HG03135 (cell line): ENCODE measurements around the gene VWC2.

Source experiments
- ATAC-seq: cut with Tn5 transposase; IDR thresholded peaks from one replicate; pipeline ENCODE4 v1.9.1; 2021; ENCODE audit warnings: mild to moderate bottlenecking, moderate library complexity; ENCODE audit not compliant: unreplicated experiment

Gene VWC2

DNA sequence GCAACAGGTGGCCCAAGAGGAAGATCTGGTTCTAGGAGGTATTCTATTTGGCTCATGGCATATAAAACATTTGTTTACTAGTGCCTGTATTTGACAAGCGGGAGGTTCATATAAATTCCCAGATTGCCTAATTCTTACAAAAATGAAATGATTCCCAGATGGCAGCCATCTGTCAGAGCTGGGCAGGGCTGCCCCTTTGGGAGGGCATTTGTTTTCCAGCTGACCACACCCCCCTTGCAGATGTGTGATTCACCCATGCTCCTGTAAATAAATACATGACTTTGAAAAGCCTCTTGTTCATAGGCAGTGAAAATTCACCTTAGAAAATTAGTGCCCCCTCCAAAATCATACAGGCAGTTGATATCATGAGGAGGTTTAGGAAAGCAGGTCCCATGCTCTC, 8.6 kb downstream of the VWC2 start:
- no peak for ATAC-seq

DNA sequence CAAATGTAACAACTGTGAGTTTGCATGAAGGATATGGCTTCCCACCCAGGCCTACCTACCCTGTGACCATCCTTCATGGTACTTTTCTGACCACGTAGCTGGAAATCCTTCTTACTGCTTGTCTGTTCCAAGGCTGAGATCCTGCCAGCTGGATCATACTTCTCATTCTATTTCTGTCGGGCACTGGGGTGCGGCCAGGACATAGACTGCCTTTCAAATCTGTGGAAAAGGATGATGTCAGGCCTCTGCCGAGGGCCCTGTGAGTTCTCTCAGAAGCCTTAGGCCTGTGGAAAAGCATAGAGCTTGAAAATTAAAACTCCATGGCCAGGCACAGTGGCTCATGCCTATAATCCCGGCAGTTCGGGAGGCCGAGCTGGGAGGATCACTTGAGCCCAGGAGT, 10.0 kb downstream of the VWC2 start:
- no peak for ATAC-seq

DNA sequence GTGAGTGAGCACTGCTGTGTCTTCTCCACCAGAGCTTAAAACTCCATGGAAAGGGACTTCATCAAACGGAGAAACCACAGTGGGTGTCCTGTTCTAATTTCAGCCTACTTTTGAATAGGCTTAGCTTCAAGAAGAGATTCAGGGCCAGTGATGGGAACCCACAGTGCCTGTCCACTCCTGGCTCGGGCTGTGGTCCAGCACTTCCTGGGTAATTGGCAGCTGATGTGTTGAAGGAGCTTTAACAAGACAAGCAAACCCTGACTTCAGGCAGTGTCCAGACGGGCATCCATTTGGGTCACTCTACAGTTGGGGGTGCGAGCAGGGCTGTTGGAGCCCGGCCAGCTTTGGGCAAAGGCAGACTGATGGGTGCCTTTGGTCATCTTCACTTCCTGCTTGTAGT, 14.5 kb downstream of the VWC2 start:
- no peak for ATAC-seq

DNA sequence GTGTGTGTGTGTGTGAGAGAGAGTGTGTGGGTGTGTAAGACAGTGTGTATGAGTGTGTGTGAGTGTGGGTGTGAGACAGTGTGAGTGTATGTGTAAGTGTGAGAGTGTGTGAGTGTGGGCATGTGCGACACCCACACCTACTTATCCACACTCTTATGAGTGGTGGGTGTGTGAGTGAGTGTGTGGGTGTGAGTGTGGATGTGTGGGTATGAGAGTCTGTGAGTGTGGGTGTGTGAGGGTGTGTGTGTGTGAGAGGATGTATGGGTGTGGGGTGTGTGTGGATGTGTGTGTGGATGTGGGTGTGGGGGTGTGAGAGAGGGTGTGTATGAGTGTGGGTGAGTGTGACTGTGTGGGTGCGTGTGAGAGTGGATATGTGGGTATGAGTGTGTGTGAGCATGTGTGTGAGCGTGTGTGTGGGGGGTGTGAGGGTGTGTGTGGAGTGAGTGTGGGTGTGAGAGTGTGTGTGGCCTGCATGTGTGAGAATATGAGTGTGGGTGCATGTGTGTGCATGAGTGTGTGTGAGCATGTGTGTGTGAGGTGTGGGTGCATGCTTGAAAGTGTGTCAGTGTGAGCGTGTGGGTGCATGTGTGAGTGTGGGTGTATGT, 15.1 kb downstream of the VWC2 start:
- ATAC-seq: no peak

DNA sequence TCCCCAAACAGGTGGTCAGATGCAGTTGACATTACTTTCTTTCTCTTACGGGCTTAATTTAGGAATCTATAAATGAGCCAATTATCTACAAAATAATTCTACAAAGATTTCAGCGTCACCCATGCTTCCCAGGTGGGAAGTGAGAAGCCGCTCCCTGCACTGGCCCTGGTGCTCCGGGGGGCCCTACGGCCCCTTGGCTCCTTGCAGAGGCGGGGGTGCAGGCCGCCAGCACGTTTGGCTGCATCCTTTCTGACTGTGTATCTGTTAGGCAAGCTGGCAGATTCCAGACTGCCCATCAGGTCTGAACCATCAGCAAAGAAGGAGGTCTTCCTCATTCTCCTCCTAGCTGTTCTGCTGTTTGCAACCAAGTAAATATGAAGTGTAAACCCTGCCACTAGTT, 16.3 kb downstream of the VWC2 start:
- no peak for ATAC-seq

DNA sequence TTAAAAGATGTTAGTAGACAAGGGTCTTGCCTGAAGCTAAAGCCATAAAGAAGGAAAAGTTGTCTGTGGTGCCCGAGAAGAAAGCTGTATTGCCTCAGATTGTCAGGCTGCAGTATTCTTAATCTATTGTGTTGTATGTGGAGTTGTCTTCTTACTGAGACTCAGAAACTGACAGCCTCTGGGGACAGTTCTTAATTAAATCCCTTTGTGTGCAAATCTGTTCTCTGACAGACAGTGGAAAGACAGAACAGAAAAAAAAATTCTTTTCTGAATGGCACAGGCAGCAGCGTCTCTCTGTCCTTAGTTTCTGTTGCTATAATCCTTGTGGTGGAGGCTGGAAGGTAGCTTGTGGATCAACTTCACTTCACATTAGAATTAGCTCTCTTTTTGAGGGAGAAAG, 16.8 kb downstream of the VWC2 start:
- ATAC-seq: no peak

DNA sequence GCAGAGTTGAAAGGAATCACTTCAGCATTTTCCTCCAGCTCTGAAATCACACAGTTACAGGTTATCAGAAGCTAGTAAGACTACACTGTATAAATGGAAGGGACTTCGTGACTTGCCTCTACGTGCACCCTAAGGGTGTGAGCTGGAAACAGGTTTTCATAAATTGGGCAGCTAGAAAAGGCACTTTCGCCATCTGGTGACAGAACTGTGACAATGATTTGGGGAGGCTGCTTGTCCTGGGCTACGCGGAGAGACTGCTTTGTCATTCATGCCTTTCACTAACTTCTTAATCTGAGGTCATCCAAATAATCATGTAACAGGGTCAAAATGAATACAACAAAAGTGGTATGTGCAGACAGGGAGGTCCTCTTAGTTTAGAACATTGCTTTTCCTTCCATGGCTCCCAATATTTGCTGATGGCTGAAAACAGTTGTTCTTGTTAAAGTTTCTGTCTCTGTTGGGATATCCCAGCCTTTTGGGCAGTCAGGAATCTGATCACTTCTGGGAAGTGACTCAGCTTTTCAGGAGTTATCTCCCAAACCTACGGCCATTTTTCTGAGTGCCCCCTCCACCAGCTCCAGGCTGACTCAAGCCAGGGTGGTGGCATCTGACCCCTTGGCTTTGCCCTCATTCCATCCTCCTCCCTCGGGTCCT, 17.8 kb downstream of the VWC2 start:
- ATAC-seq: peak; percentile 63

DNA sequence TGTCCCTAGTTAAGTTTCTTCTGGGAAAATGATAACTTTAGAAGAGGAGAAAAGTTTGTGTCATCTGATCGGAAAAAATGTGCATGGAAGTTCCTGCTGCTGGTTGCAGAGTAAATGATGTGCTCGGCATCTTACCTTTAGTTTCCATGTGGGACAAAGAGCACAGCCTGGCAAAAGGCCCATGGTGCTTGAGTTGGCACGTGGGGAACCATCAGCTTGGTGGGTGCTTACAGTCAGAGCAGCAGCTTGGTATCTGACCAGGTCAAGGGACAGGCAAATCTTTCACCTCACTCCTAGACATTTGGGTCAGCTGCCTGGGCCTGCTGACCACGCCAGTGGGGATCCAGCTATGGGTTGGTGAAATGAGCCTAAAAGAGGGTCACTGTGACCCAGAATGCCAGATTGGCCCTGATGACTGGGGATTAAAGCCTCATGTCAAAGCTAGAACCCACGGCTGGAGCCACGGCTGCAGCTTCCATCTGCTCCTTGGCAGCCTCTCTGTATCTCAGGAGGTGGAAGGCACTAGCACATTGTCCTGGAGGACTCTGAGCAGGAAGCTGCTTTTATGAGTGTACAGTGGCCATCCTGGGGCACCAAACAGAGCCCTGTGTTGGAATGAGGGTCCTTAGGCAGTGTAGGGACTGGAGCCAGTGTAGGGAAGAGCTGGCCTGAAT, 24.7 kb downstream of the VWC2 start:
- no peak for ATAC-seq

DNA sequence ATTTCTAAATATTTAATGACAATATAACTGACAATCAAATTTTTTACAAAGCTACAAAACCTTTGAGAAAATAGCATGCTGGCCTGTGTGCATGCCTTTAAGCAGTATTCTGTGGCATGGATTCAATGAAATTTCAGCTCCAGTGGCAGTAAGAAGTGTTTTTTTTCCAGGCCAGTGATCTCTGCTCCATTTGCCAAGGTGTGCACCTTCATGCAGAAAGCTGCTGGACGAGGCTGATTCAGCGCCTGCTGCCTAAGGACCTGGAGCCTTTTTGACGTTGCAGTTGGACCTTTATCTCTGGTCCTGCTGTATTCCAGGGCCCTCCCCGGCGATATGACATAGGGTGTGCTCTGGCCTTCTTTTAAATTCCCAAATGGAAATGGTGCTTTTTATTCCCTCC, 26.6 kb downstream of the VWC2 start:
- ATAC-seq: no peak

DNA sequence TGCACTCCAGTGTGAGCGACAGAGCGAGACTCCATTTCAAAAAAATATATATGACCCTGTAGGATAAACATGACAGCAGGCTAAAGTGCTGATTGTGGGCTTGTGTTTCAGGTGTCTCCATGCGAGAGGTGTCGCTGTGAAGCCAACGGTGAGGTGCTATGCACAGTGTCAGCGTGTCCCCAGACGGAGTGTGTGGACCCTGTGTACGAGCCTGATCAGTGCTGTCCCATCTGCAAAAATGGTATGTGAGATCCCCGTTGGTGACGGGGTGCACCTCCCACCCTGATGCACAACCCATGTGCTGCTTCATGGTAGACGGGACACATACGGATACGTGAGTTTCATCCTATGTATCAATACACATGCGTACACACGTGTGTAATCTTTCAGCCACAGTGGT, 29.2 kb downstream of the VWC2 start:
- no peak for ATAC-seq

DNA sequence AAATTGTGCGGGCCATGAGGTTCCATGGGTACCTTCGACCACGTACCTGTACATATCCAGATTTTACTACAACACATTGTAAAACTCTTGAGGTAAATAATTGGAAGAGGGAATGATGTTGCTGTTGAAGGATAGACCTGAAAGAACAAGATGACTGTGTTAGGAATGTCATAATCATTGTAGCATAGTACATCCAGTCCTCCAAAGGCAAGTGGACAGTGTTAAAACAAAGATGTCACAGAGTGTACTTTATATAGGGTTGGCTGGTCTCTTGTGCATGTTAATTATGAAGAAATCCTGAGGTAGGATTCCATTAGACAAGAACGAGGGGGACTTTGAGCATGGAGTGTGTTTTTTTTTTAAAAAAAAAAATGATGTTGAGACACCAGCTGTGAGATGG, 30.4 kb downstream of the VWC2 start:
- no peak for ATAC-seq

DNA sequence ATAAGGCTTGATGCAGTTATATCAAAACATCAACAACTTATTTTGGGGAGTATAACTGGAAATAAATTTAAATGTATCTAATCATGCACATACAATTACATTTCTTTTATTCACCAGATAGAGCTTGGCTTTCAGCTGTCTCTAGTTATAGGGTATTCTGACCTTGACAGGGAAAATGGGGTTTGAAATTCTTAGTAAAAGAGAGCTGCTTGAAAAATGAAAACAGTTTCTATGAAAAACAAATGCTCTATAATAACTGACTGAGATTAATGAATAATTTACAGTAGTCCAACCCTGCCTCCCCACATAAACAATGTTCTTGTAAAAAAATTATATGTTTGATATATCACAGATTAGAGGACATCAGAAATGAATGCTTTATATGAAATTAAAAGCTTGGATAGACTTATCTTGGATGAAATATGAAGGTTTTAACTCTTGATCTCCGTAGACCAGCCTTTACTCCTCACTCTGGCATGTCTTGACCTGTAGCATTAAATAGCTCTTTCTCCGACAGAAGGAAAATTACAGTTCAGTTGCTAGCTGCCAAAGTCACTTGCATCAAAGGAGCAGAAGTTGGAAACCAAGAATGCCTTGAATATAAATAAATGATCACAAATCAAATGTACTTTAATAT, 32.1 kb downstream of the VWC2 start:
- ATAC-seq: no peak

DNA sequence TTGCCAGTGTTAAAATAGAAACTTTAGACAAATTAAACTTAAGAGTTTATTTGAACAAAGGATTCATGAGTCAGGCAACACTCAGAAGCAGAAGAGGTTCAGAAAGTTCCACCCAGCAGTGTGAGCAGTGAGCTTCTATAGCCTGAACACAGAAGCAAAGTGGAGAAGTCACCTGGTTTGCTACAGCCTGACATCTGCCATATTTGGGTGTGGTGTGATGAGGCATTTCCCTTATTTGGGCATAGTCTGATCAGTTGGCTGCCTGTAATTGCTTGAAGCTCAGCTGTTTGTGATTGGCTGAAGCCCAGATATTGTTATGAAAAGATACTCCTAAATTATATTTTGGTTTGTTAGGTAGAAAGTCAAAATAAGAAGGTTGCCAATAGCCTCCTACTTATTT, 39.1 kb downstream of the VWC2 start:
- no peak for ATAC-seq

DNA sequence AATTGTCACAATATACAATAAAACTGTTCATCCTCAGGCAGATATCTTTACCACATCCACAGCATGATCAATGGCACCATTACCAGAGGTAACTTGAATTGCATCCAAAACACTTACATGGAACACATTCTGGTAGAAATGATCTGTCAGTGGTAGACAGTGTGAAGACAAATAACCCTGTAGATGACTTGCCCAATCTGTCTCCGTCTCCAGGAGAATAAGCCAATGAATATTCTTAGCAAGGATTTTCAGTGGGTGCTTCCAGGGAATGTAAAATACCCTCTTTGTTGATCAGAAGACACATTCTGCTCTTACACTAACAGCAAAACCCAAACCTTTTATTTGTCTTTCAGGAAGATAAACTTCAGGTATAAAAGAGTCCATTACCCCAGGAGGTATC, 43.8 kb downstream of the VWC2 start:
- no peak for ATAC-seq

DNA sequence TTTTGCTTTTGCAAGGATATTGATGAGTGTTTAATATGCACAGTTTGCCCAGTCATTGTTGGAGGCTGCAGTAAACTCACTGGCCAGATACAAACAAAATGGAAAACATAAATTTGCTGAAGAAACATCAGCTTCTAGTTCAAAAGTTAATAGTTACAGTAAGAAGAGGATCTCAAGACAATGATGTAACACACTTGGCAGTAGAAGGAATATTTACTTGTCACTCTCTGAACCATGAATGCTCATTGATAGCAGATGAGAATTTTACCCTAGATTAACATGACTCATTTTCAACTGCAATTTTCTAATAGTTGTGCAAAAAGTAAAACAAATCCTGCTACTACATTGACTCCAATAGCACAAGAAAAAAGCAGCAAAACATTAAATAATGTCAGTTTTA, 47.7 kb downstream of the VWC2 start:
- ATAC-seq: no peak

DNA sequence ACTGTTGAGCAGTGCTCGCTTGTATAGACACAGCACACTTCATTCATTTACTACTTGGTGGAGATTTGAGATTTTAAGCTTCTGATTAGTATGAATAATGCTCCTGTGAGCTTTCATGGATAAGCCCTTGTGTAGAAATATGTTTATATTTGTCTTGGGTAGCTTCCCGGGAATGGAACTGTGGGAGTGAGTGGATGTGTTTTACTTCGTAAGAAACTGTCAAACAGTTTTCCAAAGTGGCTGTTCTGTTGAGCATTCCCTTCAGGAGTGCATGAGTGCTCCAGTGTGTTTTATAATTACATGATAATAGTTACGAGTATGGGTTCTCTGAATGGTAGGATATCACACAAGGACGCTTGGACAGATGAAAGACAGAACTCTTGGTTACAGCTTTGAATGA, 49.4 kb downstream of the VWC2 start:
- no peak for ATAC-seq

DNA sequence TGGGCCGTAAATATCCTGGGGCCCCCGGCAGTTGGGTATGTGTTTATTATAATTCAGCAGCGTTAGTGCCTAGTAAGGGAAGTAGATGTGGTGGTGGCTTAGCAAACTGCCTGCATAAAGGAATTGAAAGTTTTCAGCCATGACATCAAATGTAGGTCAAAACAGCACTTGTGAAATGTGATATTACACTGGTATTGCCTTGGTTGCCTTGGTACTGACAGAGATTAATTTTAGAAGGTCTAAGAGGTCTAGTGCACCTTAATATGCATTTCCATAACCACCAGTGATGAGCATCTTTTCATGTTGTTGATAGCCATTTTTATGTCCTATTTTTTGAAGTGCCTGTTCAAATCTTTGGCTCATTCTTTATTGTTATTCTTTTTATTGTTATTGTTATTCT, 50.1 kb downstream of the VWC2 start:
- no peak for ATAC-seq

DNA sequence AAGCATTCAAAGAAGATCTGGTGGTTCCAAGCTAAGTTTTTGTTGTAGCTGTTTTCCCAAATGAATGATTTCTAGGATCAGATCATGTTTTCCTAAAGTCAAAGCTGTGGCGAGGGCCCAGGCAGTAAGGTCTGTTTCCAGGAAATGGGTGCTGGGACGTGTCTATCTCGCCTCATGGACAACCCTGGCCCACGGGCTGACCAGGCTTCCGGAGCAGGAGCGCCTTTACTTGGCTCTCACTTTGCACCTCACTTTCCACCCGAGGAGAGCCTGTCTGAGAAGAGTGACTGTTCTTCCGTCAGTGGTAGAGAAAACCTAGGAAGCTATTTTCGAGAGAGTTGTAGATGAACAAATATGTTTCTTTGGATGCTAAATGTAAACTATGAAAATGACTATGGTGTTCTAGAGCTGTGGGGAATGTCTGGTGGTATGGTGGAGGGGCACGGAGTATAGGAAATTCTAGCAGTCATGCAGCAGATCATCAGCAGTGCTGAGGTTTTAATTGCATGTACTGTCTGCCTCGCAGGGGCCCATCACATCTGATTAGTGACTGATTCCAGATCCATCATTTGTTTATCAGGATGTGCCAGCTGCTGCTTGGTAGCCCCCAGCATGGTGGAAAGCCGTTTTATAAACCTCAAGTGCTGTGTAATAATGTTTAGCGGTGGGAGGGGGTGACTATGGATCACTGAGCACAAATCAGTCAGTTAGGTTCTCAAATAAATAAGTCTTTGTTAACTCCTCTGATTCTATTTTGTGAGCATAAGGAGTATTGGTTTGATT, 66.6 kb downstream of the VWC2 start:
- no peak for ATAC-seq

DNA sequence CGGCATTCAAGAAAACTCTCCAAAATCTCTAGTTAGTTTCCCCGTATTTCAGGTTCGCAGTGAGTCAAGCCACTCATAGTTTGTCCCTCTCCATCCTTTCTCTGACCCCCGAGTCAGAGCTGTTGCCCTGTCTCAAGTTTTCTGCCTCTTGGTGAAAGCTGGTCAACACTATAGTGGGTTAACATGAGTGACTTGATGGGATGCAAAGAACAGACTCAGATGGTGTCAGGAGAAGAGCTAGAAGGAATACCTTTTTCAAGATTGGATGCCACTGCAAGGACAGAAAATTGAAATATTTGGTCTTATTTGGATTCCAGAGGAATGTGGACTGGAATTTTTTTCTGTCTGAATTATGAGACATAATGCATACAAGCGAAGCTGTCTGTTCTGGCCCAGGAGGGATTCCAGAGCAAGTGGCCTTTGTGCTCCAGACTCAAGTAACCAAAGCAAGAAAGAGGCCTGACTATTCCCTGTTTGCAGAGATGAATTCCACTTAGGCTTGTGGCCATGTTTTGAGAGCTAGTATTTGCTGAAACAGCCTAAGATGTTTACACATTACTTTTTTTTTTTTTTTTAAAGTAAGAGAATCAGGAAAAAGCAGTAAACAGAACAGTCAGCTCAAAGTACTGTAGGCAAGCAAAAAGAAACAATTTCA, 67.4 kb downstream of the VWC2 start:
- no peak for ATAC-seq

DNA sequence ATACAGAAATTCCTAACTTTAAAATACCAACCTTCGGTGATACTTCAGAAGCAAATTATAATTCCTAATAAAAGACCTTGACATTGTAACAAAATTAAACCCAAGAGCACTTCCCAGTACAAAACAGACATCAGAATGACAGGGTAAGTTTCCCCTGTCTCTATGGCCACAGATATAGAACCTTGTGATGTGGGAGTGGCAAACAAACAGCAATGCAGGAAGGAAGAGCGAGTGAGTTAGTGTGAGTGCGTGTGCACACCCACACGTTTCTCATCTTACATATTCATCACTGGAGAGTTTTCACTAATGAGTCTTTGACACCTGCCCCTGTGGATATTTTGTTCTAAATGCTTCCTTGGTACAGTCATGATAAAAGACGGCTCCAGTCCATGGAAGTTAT, 72.2 kb downstream of the VWC2 start:
- no peak for ATAC-seq
